Measurements from ENCODE around the gene EVC2.
"Not testable (repeated sequence)": the region's sequence is repeated elsewhere in the genome, so short reads cannot be mapped to it uniquely, and the experiment has no call there.

Gene EVC2

GRCh38 chr4:5616331-5616950 is 91.9 kb downstream of the EVC2 start:
- DNase-seq, result no peak

GRCh38 chr4:5615496-5616075 is 92.8 kb downstream of the EVC2 start:
- no peak for DNase-seq

- no peak for DNase-seq
Measured at GRCh38 chr4:5611750-5612149, 96.6 kb downstream of the EVC2 start.

- no peak for DNase-seq
Measured at GRCh38 chr4:5609306-5610007, 98.9 kb downstream of the EVC2 start.

GRCh38 chr4:5593828-5594227 is 114.5 kb downstream of the EVC2 start:
- not testable (repeated sequence) for DNase-seq

- no peak for DNase-seq
Measured at GRCh38 chr4:5592272-5592671, 116.1 kb downstream of the EVC2 start.

- no peak for DNase-seq
Measured at GRCh38 chr4:5589495-5589894, 118.9 kb downstream of the EVC2 start.

- no peak for DNase-seq
Measured at GRCh38 chr4:5588046-5588445, 120.3 kb downstream of the EVC2 start.

GRCh38 chr4:5575941-5576340 is 132.4 kb downstream of the EVC2 start:
- DNase-seq, result no peak

- no peak for DNase-seq
Measured at GRCh38 chr4:5574386-5574785, 134.0 kb downstream of the EVC2 start.

- DNase-seq, result no peak
Measured at GRCh38 chr4:5573965-5574364, 134.4 kb downstream of the EVC2 start.

GRCh38 chr4:5572751-5573150 is 135.6 kb downstream of the EVC2 start:
- DNase-seq, result no peak

- DNase-seq, result no peak
Measured at GRCh38 chr4:5572114-5572513, 136.2 kb downstream of the EVC2 start.

GRCh38 chr4:5571646-5572045 is 136.7 kb downstream of the EVC2 start:
- no peak for DNase-seq

GRCh38 chr4:5569451-5569850 is 138.9 kb downstream of the EVC2 start:
- DNase-seq, result no peak

GRCh38 chr4:5568931-5569330 is 139.4 kb downstream of the EVC2 start:
- DNase-seq, result no peak

- no peak for DNase-seq
Measured at GRCh38 chr4:5568336-5568735, 140.0 kb downstream of the EVC2 start.

GRCh38 chr4:5566991-5567390 is 141.4 kb downstream of the EVC2 start:
- no peak for DNase-seq

- DNase-seq, result no peak
Measured at GRCh38 chr4:5566526-5566925, 141.8 kb downstream of the EVC2 start.

- no peak for DNase-seq
Measured at GRCh38 chr4:5563856-5564255, 144.5 kb downstream of the EVC2 start.

- DNase-seq, result no peak
Measured at GRCh38 chr4:5562476-5562875, 145.9 kb downstream of the EVC2 start.

- no peak for DNase-seq
Measured at GRCh38 chr4:5561286-5561685, 147.1 kb downstream of the EVC2 start.

- DNase-seq, result no peak
Measured at GRCh38 chr4:5558502-5558901, 149.9 kb downstream of the EVC2 start.

- no peak for DNase-seq
Measured at GRCh38 chr4:5554376-5554775, 154.0 kb downstream of the EVC2 start.

- no peak for DNase-seq
Measured at GRCh38 chr4:5553801-5554200, 154.6 kb downstream of the EVC2 start.
